ENCODE results near the gene MBD3L2B.
A peak's percentile ranks its signal among the peaks of the same experiment; 100 is the strongest.

MBD3L2B gene

DNA sequence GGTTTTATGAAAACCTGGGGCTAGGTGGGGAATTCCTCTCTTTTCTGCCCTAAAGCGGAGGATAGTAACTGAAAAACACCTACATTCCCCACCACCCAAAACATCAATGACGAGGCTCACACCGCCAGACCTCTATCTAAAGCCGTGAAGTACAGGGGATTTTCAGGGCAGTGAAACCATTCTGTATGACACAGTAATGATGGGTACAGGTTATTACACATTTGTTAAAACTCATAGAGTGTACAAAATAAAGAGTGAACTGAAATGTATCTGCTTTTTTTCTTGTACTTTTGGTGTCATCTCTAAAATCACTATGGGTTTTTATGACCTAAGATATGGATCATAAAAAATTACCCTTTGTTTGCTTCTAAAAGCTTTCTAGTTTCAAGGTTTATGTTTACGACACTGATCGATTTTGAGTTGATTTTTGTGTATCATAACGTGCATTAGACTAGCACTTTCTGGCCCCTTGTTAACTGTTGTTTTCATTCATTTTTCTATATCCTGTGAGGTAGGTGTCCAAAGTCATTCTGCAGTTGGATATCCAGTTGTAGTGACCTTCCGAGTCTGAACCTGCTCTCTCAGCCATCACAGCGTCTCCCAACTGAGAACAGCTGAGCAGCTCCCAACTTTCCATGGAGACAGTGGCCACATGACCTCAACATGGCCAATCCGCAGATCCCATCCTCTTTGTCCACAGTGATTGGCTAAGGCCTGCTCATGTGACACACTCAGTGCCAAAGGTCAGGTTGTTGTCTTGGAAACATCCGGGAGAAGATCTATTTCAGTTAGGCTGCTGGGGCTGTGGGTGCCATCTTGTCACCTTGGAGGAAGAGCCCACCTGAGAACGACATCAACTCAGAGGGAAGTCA lies 10.3 kb downstream of the MBD3L2B start:
- no peak for DNase-seq

- DNase-seq: no peak
Observed at GRCh38 chr19:7007859-7008258, 13.4 kb downstream of the MBD3L2B start.

GRCh38 chr19:7006135-7006704 lies 15.0 kb downstream of the MBD3L2B start:
- DNase-seq: no peak

DNA sequence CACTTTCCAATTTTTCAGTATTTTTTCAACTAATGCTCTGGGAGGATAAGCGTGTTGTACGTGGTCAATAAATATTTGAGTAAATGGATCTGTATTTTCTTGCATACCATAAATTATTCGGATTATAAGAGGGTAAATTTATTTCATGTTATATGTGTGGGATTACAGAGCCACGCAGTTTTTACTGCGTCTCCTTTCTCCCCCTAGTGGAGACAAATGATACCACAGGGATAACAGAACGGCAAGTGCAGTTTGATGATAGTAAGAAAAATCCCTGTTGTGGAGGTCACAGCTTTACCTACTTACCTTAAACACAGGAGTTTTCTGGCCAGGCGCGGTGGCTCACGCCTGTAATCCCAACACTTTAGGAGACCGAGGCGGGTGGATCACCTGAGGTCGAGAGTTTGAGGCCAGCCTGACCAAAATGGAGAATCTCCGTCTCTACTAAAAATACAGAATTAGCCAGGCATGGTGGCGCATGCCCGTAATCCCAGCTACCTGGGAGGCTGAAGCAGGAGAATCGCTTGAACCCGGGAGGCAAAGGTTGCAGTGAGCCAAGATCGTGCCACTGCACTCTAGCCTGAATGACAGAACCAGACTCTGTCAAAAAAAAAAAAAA lies 16.8 kb downstream of the MBD3L2B start:
- peak; percentile 66 for DNase-seq

- peak; percentile 56 for DNase-seq
Observed at GRCh38 chr19:7000816-7001215, 20.4 kb downstream of the MBD3L2B start.

DNA sequence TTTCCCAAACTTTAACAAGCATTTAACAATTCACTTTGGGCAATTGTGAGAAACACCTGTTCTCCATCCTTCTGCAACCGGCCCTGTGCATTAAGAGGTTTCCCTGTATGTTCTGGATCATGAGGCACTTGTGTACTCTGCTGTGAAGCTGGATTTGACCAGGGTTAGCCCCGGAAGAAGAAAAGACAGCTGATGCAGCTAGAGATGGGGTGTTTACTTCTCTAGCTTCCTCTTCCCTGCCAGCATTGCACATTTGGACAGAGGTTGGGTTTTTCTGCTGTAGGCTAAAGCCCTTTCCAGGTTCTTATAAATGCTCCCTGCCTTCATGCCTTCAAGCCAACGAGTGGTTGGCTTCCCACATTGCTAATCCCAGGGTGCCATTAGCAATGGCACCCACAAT lies 20.9 kb downstream of the MBD3L2B start:
- DNase-seq: peak; percentile 16

DNA sequence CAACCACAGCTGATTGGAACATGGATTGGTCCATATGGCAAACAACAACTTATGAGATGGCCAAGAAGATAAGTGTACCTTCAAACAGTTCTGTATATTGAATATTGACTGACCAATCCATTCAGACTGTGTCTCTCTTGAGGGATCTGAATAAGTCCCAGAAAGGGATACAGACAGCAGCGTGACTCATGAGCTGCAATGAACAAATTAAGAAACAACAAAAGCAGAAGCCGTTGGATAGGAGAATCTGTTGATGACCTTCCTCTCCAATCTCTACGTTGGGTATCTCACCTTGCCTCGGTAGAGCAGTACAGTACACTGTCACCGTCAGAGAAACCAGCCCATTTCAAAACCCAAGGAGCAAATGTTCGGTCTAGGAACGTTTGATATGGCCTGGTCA lies 21.3 kb downstream of the MBD3L2B start:
- peak; percentile 69 for DNase-seq

- peak; percentile 79 for DNase-seq
Observed at GRCh38 chr19:6997679-6998445, 23.4 kb downstream of the MBD3L2B start.

DNA sequence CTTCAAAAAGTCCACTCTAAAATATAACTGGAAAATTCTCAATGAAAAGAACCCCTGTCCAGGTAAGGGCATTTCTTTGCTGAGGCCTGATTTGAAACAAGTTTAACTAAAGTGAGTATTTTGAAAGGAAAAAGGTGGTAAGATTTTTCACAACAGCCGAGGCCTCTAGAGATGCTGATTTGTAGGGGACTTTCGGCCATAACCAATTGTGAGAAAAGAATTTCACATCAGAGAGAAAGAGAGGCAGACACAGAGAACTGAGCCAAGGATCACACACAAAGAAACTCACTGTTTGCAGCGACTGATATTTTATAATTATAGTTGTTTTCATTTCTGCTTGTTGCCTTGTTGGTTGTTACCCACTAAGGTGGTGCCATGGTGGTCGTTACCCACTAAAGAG lies 24.4 kb downstream of the MBD3L2B start:
- no peak for DNase-seq

- DNase-seq: no peak
Observed at GRCh38 chr19:6995054-6995453, 26.2 kb downstream of the MBD3L2B start.

GRCh38 chr19:6988257-6988656 lies 33.0 kb downstream of the MBD3L2B start:
- DNase-seq: no peak

DNA sequence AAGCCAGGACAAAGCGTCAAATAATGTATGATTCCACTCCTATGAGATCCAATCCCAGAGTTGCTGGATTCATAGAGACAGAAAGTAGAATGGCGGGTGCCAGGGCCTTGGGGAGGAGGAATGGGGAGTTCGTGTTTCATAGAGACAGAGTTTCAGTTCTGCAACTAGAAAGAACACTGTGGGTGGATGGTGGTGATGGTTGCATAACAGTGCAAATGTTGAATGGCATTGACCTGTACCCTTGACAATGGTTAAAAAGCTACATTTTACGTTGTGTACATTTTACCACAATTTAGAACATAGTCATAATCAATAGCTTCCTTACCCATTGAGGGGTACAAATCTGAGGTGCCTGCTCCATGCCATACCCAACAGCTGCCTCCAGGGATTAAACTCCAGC lies 33.4 kb downstream of the MBD3L2B start:
- DNase-seq: peak; percentile 82

DNA sequence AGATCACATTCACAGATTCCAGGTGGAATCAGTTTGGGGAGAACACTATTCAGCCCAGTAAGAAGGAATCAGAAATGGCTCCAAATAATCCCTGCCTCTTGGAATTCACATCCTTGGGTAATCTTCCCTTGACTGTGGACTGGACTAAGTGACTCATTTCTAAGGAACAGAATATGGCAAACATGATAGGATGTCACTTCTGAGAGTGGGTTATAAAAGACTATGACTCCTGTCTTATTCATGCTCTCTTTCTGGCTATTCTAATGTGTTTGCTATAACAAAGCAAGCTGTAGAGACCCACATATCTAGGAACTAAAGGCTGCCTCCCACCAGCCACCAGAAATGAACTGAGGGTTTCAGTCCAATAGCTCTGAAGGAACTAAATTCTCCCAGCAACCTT lies 37.8 kb downstream of the MBD3L2B start:
- no peak for DNase-seq

- peak; percentile 25 for DNase-seq
Observed at GRCh38 chr19:6979399-6979798, 41.8 kb downstream of the MBD3L2B start.

DNA sequence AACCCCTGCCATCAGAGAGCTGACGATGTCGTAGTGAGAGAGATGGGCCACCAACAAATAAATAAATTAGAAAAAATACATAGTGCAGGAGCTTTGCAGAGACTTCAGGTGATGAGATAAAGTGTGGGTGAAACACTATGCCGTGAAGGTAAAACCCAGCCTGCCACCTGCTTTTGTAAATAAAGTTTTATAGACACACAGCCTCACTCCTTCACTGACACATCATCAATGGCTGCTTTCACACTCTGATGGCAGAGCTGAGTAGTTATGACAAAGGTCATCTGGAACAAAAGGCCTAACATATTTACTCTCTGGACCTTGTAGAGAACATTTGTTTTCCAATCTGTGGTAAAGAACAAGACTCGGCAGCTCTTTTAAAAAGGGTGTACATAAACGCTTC lies 45.0 kb downstream of the MBD3L2B start:
- no peak for DNase-seq

GRCh38 chr19:6971366-6971765 lies 49.9 kb downstream of the MBD3L2B start:
- no peak for DNase-seq

DNA sequence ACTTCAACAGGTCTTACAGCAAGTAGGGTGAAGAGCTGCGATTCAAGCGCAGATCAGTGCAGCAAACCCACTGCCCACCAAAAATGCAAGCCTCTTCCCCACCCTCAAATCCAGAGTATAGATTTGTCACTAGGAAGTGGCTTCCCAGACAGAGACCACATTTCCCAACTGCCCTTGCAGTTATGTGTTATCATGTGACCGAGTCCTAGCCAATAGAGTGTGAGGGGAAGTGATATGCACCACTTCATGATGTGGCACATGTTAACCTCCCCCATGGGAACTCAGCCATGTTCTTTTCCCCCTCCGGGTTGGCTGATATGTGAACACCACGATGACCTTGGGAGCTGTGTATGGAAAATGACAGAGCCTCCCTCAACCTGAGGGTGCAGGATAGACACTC lies 50.8 kb downstream of the MBD3L2B start:
- peak; percentile 33 for DNase-seq

GRCh38 chr19:6970021-6970420 lies 51.2 kb downstream of the MBD3L2B start:
- peak; percentile 66 for DNase-seq

DNA sequence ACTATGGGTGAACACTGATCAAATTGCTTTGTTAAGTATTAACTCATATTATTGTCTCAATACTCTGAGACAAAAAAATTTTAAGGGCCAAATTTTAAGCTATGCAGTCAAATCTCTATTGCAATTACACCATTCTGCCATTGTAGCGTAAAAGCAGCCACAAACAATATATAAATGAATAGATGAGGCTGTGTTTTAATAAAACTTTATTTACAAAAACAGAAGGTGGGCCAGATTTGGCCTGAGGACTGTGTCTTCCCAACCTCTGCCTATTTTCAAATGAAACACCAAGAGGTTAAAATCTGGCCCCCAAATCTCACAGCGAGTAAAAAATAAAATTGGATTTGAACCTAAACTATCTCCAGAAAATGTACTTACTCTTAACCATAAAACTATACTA lies 51.7 kb downstream of the MBD3L2B start:
- no peak for DNase-seq
